ENCODE data around the gene ZNF664.

The ZNF664 gene

DNA sequence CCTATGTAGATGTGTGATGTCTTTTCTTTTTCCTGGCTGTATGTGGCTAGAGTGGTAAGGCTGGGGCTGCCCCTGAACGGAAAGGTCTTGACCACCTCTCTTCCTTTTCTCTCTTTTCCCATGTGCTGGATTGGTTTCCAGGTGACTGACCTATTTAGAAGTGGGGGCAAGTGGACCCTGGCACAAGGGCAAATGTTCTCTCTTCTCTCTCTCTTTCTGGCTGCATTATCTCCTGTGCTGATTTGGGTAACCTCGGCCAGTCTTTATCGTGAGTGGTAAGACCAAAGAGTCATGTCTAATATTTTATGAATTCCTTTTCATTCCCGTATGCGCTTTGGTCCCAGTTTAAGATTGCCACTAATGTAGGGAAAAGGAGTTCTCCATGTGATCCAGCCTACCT, 16.2 kb downstream of the ZNF664 start:
- Histone ChIP-seq H3K4me3 (IDR thresholded peaks at IDR 0.05; ENCODE audit: insufficient read depth, low read depth, low read length) (no peak overlapping the region), H3K27me3 (ENCODE audit: insufficient read depth, low read depth) (no peaks in the 10 kb centered on the region), H3K79me2 (ENCODE audit: insufficient read depth, low read depth) (peaks cover 9% of the 10 kb centered on the region; the same call in 1 of the 2 replicates), H3K4me2 (no peak overlapping the region), H3K36me3 (ENCODE audit: insufficient read depth) (no peaks in the 10 kb centered on the region), H4K20me1 (ENCODE audit: insufficient read depth) (no peaks in the 10 kb centered on the region), H3K27ac (no peak overlapping the region), H2AFZ (ENCODE audit: low read depth) (no peak overlapping the region), H3K9ac (no peak overlapping the region), H3K4me1 (ENCODE audit: low read depth, poor library complexity, severe bottlenecking) (peaks cover 28% of the 10 kb centered on the region)
- TF ChIP-seq, protein P1, sequence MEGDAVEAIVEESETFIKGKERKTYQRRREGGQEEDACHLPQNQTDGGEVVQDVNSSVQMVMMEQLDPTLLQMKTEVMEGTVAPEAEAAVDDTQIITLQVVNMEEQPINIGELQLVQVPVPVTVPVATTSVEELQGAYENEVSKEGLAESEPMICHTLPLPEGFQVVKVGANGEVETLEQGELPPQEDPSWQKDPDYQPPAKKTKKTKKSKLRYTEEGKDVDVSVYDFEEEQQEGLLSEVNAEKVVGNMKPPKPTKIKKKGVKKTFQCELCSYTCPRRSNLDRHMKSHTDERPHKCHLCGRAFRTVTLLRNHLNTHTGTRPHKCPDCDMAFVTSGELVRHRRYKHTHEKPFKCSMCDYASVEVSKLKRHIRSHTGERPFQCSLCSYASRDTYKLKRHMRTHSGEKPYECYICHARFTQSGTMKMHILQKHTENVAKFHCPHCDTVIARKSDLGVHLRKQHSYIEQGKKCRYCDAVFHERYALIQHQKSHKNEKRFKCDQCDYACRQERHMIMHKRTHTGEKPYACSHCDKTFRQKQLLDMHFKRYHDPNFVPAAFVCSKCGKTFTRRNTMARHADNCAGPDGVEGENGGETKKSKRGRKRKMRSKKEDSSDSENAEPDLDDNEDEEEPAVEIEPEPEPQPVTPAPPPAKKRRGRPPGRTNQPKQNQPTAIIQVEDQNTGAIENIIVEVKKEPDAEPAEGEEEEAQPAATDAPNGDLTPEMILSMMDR (conservative IDR thresholded peaks at IDR 0.05; ENCODE audit: low read depth, low read length): no peak

DNA sequence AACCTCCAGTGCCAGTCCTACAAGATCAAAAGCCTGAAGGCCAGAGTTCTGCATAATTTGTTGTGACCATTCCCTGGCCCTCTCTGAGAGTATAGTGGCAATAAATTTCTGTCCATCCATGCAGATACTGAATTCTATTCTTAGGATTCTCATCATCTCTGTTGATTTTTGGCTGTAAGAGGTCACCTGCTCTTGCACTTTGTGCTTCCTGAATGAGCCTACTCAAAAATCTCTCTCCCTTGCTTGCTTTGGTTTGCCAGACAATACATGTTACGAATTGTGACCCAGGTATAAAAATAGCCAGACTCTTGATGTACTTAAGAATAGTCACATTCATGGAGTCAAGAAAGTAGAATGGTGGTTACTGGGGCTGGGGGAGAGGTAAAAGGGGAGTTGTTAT, 16.7 kb downstream of the ZNF664 start:
- H3K27me3 ChIP-seq (ENCODE audit: insufficient read depth, low read depth): no peaks in the 10 kb centered on the region
- no peaks in the 10 kb centered on the region for H4K20me1 ChIP-seq (ENCODE audit: insufficient read depth)
- H2AFZ ChIP-seq (ENCODE audit: low read depth): no peak overlapping the region
- H3K4me2 ChIP-seq: no peak overlapping the region
- peaks cover 6% of the 10 kb centered on the region; the same call in 1 of the 2 replicates for H3K79me2 ChIP-seq (ENCODE audit: insufficient read depth, low read depth)
- no peak overlapping the region for H3K27ac ChIP-seq
- peaks cover 24% of the 10 kb centered on the region for H3K4me1 ChIP-seq (ENCODE audit: low read depth, poor library complexity, severe bottlenecking)
- H3K36me3 ChIP-seq (ENCODE audit: insufficient read depth): 0 out of 2 replicates have a peak, but pooled peaks cover 2% of the 10 kb centered on the region
- H3K9ac ChIP-seq: no peak overlapping the region
- no peak overlapping the region for H3K4me3 ChIP-seq (IDR thresholded peaks at IDR 0.05; ENCODE audit: insufficient read depth, low read depth, low read length)
- TF ChIP-seq, protein P1 (conservative IDR thresholded peaks at IDR 0.05; ENCODE audit: low read depth, low read length): no peak

DNA sequence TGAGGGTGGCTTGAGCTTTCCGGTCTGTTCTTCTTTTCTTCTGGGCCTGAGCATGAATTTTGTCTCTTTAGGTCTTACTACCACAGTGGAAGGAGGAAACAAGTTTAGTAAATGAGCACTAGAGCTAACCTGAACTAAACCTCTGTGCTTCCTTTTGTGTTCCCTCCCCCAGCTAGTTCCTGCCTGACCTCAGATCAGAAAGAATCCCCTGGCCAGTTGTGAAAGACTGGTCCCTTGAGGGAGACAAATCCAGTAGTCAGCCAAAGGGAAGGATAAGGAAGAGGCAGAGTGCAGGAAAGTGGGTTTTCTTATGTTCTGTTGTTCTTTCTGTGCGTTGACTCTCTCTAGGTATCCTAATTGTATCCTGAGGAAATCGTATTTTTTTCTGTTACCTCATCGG, 17.5 kb downstream of the ZNF664 start:
- Histone ChIP-seq H3K27ac (no peak overlapping the region), H3K4me1 (ENCODE audit: low read depth, poor library complexity, severe bottlenecking) (peaks cover 23% of the 10 kb centered on the region), H2AFZ (ENCODE audit: low read depth) (no peak overlapping the region), H3K36me3 (ENCODE audit: insufficient read depth) (0 out of 2 replicates have a peak, but pooled peaks cover 2% of the 10 kb centered on the region), H3K4me2 (no peak overlapping the region), H3K4me3 (IDR thresholded peaks at IDR 0.05; ENCODE audit: insufficient read depth, low read depth, low read length) (no peak overlapping the region), H3K9ac (no peak overlapping the region), H4K20me1 (ENCODE audit: insufficient read depth) (no peaks in the 10 kb centered on the region), H3K79me2 (ENCODE audit: insufficient read depth, low read depth) (no peaks in the 10 kb centered on the region), H3K27me3 (ENCODE audit: insufficient read depth, low read depth) (no peaks in the 10 kb centered on the region)
- TF ChIP-seq, protein P1 (conservative IDR thresholded peaks at IDR 0.05; ENCODE audit: low read depth, low read length): no peak

DNA sequence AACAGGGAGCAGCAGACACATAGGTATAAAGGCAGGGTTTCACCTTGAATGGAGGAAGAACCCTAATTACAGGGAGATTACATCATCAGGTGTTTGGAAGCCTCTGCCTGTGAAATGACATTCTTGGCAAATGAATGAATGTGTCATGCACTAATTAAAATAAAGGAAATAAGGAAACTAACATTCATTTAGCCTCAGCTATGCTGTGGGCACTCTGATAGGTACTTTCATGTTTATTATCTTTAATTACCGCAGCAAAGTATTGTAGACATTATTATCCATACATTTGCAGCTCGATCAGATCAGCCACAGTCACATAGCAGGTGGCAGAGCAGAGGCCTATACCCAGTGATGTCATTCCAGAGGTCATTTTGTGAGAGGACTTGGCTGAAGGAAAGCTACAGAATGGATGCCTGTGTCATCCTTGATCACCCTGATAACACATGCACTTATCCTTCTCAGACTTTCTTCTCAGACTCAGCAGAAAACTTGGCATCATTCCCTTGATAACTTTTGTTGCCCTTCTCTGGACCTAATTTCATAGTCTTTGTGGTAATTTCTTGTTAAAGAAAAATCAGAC, 18.4 kb downstream of the ZNF664 start:
- Histone ChIP-seq H3K79me2 (ENCODE audit: insufficient read depth, low read depth) (no peaks in the 10 kb centered on the region), H2AFZ (ENCODE audit: low read depth) (no peak overlapping the region), H3K9ac (no peak overlapping the region), H3K36me3 (ENCODE audit: insufficient read depth) (0 out of 2 replicates have a peak, but pooled peaks cover 2% of the 10 kb centered on the region), H3K4me1 (ENCODE audit: low read depth, poor library complexity, severe bottlenecking) (peaks cover 23% of the 10 kb centered on the region), H3K4me2 (no peak overlapping the region), H3K4me3 (IDR thresholded peaks at IDR 0.05; ENCODE audit: insufficient read depth, low read depth, low read length) (no peak overlapping the region), H3K27me3 (ENCODE audit: insufficient read depth, low read depth) (no peaks in the 10 kb centered on the region), H3K27ac (no peak overlapping the region), H4K20me1 (ENCODE audit: insufficient read depth) (no peaks in the 10 kb centered on the region)
- TF ChIP-seq, protein P1 (conservative IDR thresholded peaks at IDR 0.05; ENCODE audit: low read depth, low read length): no peak
